Astrocyte (in vitro differentiated cells and primary cell): ENCODE results near the gene ZNF254. TPM values are rescaled to one million over a fixed set of nuclear protein-coding genes. Genes with fewer than 3 reads are reported as not detected.

Experiments used
- DNase-seq: peaks from one replicate; pipeline ENCODE4 v3.0.0-alpha.2; 2010; ENCODE audit warnings: low read depth
- FAIRE-seq: peaks from 2 replicates; lab custom pipeline; 2011; peaks lifted over from hg19 to GRCh38; lab: Jason Lieb, UNC
- H2AFZ ChIP-seq: 2 replicates; pipeline ENCODE4 v1.6.0; 2012; ENCODE audit warnings: low read depth, low read length, inconsistent platforms
- H3K27ac ChIP-seq: 2 replicates; pipeline ENCODE4 v1.5.1; 2011; ENCODE audit warnings: low read depth, low read length, inconsistent platforms
- H3K27me3 ChIP-seq: 2 replicates; pipeline ENCODE4 v1.6.0; 2011; ENCODE audit warnings: low read length, inconsistent platforms; ENCODE audit not compliant: insufficient read depth
- H3K36me3 ChIP-seq: 2 replicates; pipeline ENCODE4 v1.5.1; 2011; ENCODE audit warnings: low read length, inconsistent platforms; ENCODE audit not compliant: insufficient read depth
- H3K4me1 ChIP-seq: 2 replicates; pipeline ENCODE4 v1.5.1; 2011; ENCODE audit warnings: low read length, inconsistent platforms; ENCODE audit not compliant: insufficient read depth
- H3K4me2 ChIP-seq: 2 replicates; pipeline ENCODE4 v1.6.0; 2012; ENCODE audit warnings: low read length, inconsistent platforms
- H3K4me3 ChIP-seq: 2 replicates; pipeline ENCODE4 v1.5.1; 2011; ENCODE audit warnings: low read depth, mild to moderate bottlenecking, low read length, inconsistent platforms; ENCODE audit not compliant: insufficient read depth
- H3K79me2 ChIP-seq: 2 replicates; pipeline ENCODE4 v1.6.0; 2012; ENCODE audit warnings: mild to moderate bottlenecking, low read length, inconsistent platforms; ENCODE audit not compliant: insufficient read depth
- H3K9ac ChIP-seq: 2 replicates; pipeline ENCODE4 v1.6.0; 2012; ENCODE audit warnings: mild to moderate bottlenecking, low read length, inconsistent platforms
- H3K9me3 ChIP-seq: 2 replicates; pipeline ENCODE4 v1.5.1; 2012; ENCODE audit warnings: low read depth, mild to moderate bottlenecking, low read length, inconsistent platforms; ENCODE audit not compliant: insufficient read depth
- H4K20me1 ChIP-seq: 2 replicates; pipeline ENCODE4 v1.6.0; 2012; ENCODE audit warnings: low read length, inconsistent platforms; ENCODE audit not compliant: insufficient read depth
- H3K27ac Mint-ChIP-seq: one replicate; pipeline ENCODE4 v1.8.0; 2021; ENCODE audit warnings: mild to moderate bottlenecking, mixed read lengths; ENCODE audit not compliant: unreplicated experiment
- H3K27me3 Mint-ChIP-seq: one replicate; pipeline ENCODE4 v1.8.0; 2021; ENCODE audit warnings: low read depth, mixed read lengths; ENCODE audit not compliant: unreplicated experiment
- H3K36me3 Mint-ChIP-seq: one replicate; pipeline ENCODE4 v1.8.0; 2021; ENCODE audit warnings: low read depth, mixed read lengths; ENCODE audit not compliant: unreplicated experiment
- H3K4me1 Mint-ChIP-seq: one replicate; pipeline ENCODE4 v1.8.0; 2021; ENCODE audit warnings: low read depth, mixed read lengths; ENCODE audit not compliant: unreplicated experiment
- H3K4me3 Mint-ChIP-seq: one replicate; pipeline ENCODE4 v1.8.0; 2021; ENCODE audit warnings: mild to moderate bottlenecking, moderate library complexity, mixed read lengths; ENCODE audit not compliant: unreplicated experiment
- H3K9me3 Mint-ChIP-seq: one replicate; pipeline ENCODE4 v1.8.0; 2021; ENCODE audit warnings: mild to moderate bottlenecking, mixed read lengths; ENCODE audit not compliant: unreplicated experiment
- EZH2 ChIP-seq: IDR thresholded peaks from 2 replicates; pipeline ENCODE4 v1.6.1; 2012; ENCODE audit warnings: mild to moderate bottlenecking, low read length, inconsistent platforms; ENCODE audit not compliant: insufficient read depth
- total RNA-seq: library from RNA; stranded (reverse); gene quantifications from 2 replicates; pipeline ENCODE4 v1.2.1, GENCODE V29; 2021
- TF ChIP-seq, protein P1 (sequence below): IDR thresholded peaks from 2 replicates; pipeline ENCODE4 v1.5.1; 2011; ENCODE audit warnings: low read depth, mild to moderate bottlenecking, inconsistent platforms, low read length, moderate library complexity; ENCODE audit not compliant: insufficient read depth

The ZNF254 gene
- total RNA-seq, 1 donor from 2014 or later, result 20.4 TPM

DNA sequence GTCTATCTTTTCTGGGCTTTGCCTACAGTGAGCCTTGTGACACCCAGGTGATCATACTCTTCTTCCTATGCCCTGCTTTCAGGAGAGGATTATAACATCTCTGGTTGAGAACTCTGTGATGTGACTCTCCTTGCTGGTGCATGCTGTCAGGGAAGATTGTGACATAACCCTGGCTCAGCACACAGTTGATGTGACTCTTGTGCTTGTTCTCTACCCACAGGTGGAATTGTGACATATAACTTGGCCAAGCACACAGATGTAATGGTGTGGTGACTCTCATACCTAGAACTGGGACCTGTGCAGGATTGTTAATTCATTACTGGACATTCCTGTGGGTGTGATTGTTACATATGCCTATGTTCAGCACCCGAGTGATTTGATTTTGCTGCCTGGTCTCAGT lies 21.7 kb upstream of the ZNF254 start:
- H3K4me3 Mint-ChIP-seq, result no peak overlapping the region
- H3K79me2 ChIP-seq, result no peaks in the 10 kb centered on the region
- no peak overlapping the region for H3K27ac ChIP-seq
- H3K4me3 ChIP-seq, result no peak overlapping the region
- H3K4me2 ChIP-seq, result no peak overlapping the region
- no peak for TF ChIP-seq EZH2
- TF ChIP-seq, protein P1, sequence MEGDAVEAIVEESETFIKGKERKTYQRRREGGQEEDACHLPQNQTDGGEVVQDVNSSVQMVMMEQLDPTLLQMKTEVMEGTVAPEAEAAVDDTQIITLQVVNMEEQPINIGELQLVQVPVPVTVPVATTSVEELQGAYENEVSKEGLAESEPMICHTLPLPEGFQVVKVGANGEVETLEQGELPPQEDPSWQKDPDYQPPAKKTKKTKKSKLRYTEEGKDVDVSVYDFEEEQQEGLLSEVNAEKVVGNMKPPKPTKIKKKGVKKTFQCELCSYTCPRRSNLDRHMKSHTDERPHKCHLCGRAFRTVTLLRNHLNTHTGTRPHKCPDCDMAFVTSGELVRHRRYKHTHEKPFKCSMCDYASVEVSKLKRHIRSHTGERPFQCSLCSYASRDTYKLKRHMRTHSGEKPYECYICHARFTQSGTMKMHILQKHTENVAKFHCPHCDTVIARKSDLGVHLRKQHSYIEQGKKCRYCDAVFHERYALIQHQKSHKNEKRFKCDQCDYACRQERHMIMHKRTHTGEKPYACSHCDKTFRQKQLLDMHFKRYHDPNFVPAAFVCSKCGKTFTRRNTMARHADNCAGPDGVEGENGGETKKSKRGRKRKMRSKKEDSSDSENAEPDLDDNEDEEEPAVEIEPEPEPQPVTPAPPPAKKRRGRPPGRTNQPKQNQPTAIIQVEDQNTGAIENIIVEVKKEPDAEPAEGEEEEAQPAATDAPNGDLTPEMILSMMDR, result no peak
- H3K9me3 Mint-ChIP-seq, result no peaks in the 10 kb centered on the region
- peaks cover 17% of the 10 kb centered on the region for H3K36me3 Mint-ChIP-seq
- H3K27ac Mint-ChIP-seq, result no peak overlapping the region
- FAIRE-seq, result no peak
- H3K4me1 Mint-ChIP-seq, result no peaks in the 10 kb centered on the region
- H3K27me3 Mint-ChIP-seq, result no peaks in the 10 kb centered on the region
- no peaks in the 10 kb centered on the region for H4K20me1 ChIP-seq
- no peaks in the 10 kb centered on the region for H3K4me1 ChIP-seq
- no peaks in the 10 kb centered on the region for H3K27me3 ChIP-seq
- no peak for DNase-seq
- peaks cover 14% of the 10 kb centered on the region for H3K36me3 ChIP-seq
- no peak overlapping the region for H2AFZ ChIP-seq
- H3K9ac ChIP-seq, result no peak overlapping the region
- no peaks in the 10 kb centered on the region for H3K9me3 ChIP-seq

DNA sequence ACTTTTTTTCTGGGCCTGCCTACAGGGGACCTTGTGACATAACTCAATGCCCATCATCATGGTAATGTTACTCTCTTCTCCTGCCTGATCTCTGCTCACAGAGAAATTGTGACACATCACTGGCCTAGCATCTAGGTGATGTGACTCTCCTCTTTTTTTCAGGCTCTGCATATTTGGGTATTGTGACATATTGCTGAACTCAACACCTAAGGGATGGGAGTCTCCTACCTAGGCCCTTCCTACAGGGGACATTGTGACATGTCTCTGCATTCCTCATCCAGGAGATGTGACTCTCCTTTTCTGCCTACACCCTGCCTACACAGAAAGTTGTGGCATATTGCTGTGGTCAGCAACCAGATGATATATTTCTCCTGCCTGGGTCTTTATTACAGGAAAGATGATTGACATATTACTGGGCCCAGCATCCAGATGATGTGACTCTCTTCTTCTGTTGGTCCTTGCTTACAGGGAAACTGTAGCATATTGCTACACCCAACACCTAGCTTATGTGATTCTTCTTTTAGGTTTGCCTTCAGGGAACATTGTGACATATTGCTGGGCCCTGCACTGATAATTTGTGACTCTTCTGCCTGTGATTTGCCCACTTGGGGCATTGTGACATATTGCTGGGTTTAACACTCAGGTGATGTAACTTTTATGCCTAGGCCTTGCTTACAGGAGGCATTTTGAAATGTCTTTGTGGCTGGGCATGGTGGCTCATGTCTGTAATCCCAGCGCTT lies 21.0 kb upstream of the ZNF254 start:
- no peak overlapping the region for H3K27ac Mint-ChIP-seq
- DNase-seq (no peak), FAIRE-seq (no peak)
- TF ChIP-seq, protein P1, result no peak
- no peak for TF ChIP-seq EZH2
- Histone ChIP-seq H3K27ac (no peak overlapping the region), H3K9ac (no peak overlapping the region), H2AFZ (no peak overlapping the region), H3K4me1 (no peaks in the 10 kb centered on the region), H3K4me3 (no peak overlapping the region), H3K9me3 (no peaks in the 10 kb centered on the region), H3K36me3 (peaks cover 11% of the 10 kb centered on the region), H3K27me3 (no peaks in the 10 kb centered on the region), H3K4me2 (no peak overlapping the region), H4K20me1 (peaks cover under 1% of the 10 kb centered on the region), H3K79me2 (no peaks in the 10 kb centered on the region)
- no peaks in the 10 kb centered on the region for H3K9me3 Mint-ChIP-seq
- peaks cover 12% of the 10 kb centered on the region for H3K36me3 Mint-ChIP-seq
- no peaks in the 10 kb centered on the region for H3K4me1 Mint-ChIP-seq
- no peak overlapping the region for H3K4me3 Mint-ChIP-seq
- no peaks in the 10 kb centered on the region for H3K27me3 Mint-ChIP-seq

DNA sequence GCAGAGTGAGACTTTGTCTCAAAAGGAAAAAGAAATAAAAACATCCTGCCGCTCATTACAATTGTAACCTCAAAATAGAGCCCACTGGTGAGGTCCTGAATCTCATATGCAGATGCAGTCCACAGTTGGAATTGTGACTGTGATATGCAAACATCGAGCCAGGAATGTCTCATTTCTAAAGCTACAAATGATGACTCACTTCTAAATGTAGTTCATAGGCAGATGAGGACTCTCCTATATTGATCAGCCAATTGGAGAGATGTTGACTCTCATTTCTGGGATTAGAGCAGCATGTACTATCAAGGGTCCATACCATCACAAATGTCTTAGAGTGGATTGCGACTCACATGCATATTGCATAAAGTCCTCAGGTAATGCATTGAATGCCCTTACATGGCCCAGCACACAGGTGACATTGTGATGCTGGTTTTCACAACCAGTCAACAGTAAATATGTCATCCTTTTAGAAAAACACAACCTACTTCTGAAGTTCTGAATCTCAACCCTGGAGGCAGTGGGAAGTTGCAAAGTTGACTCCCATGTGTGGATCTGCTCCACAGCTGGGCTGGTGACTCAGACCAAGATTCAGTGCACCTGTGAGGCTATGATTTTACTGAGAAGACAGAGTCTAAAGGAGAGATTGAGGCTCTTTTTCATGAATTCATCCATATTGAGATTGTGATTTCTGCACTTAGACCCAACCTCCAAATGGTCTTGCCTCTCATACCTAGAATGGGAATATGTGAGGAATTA lies 16.9 kb upstream of the ZNF254 start:
- no peak overlapping the region for H3K9ac ChIP-seq
- H3K4me2 ChIP-seq, result no peak overlapping the region
- Mint-ChIP-seq H3K36me3 (peaks cover 32% of the 10 kb centered on the region), H3K9me3 (peaks cover 5% of the 10 kb centered on the region), H3K4me1 (no peaks in the 10 kb centered on the region), H3K27me3 (no peaks in the 10 kb centered on the region), H3K27ac (no peak overlapping the region), H3K4me3 (no peak overlapping the region)
- H3K36me3 ChIP-seq, result peaks cover 6% of the 10 kb centered on the region
- FAIRE-seq, result no peak
- TF ChIP-seq, protein P1, result no peak
- H3K4me1 ChIP-seq, result no peaks in the 10 kb centered on the region
- DNase-seq, result peak; percentile 14
- H3K4me3 ChIP-seq, result no peak overlapping the region
- H3K27me3 ChIP-seq, result no peaks in the 10 kb centered on the region
- no peaks in the 10 kb centered on the region for H3K79me2 ChIP-seq
- H2AFZ ChIP-seq, result no peak overlapping the region
- H3K27ac ChIP-seq, result no peak overlapping the region
- H3K9me3 ChIP-seq, result no peaks in the 10 kb centered on the region
- peaks cover 4% of the 10 kb centered on the region for H4K20me1 ChIP-seq
